EH (cell line): Measurements from ENCODE around the gene TAF11L13.
"Not testable (repeated sequence)": the region's sequence is repeated elsewhere in the genome, so short reads cannot be mapped to it uniquely, and the experiment has no call there.

Experiments
- DNase-seq: peaks from one replicate; pipeline ENCODE4 v3.0.0-alpha.2; 2015; ENCODE audit warnings: low read depth

The TAF11L13 gene

DNA sequence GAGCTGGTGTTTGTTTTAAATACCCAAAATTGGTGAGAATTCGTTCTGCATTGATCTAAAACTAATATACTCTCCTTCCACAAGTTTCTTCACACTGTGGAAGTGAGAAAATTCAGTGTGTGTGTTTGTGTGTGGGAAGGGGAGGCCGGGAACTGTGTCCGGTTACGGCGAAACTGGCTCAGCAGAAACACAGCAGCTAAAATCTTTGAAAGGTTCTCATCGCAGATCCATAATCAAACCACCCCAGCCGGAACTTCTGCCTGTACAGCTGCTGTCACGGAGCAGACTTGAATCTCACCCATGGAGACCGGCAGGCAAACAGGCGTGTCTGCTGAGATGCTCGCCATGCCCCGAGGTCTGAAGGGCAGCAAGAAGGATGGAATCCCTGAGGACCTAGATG lies at the start of gene TAF11L13:
TAF11L13 (plus strand) TSS at position 301 of the 400 bp plus-strand sequence.
- not testable (repeated sequence) for DNase-seq

DNA sequence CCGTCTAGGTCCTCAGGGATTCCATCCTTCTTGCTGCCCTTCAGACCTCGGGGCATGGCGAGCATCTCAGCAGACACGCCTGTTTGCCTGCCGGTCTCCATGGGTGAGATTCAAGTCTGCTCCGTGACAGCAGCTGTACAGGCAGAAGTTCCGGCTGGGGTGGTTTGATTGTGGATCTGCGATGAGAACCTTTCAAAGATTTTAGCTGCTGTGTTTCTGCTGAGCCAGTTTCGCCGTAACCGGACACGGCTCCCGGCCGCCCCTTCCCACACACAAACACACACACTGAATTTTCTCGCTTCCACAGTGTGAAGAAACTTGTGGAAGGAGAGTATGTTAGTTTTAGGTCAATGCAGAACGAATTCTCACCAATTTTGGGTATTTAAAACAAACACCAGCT lies 46.2 kb upstream of the TAF11L13 start, which contains the start of gene TAF11L7:
TAF11L7 (minus strand) TSS at position 101 of the 400 bp plus-strand sequence.
- DNase-seq = not testable (repeated sequence)

GRCh38 chr5:17590860-17591259 lies 41.0 kb upstream of the TAF11L13 start, which contains the start of gene TAF11L8:
TAF11L8 (minus strand) TSS chr5:17590960.
- DNase-seq = not testable (repeated sequence)

- DNase-seq = not testable (repeated sequence)
These were observed 37.6 kb upstream of the TAF11L13 start, which contains the start of gene TAF11L9 for GRCh38 chr5:17594255-17594654. TAF11L9 (minus strand) TSS chr5:17594394.

DNA sequence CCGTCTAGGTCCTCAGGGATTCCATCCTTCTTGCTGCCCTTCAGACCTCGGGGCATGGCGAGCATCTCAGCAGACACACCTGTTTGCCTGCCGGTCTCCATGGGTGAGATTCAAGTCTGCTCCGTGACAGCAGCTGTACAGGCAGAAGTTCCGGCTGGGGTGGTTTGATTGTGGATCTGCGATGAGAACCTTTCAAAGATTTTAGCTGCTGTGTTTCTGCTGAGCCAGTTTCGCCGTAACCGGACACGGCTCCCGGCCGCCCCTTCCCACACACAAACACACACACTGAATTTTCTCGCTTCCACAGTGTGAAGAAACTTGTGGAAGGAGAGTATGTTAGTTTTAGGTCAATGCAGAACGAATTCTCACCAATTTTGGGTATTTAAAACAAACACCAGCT lies 34.2 kb upstream of the TAF11L13 start, which contains the start of gene TAF11L10:
TAF11L10 (minus strand) TSS at position 101 of the 400 bp plus-strand sequence.
- not testable (repeated sequence) for DNase-seq

- not testable (repeated sequence) for DNase-seq
These were observed 28.0 kb upstream of the TAF11L13 start, which contains the start of gene TAF11L11 for GRCh38 chr5:17603880-17604279. TAF11L11 (plus strand) TSS chr5:17604183.

- no peak for DNase-seq
These were observed 26.9 kb upstream of the TAF11L13 start for GRCh38 chr5:17604951-17605350.

- DNase-seq = not testable (repeated sequence)
These were observed 24.4 kb upstream of the TAF11L13 start for GRCh38 chr5:17607461-17607860.

DNA sequence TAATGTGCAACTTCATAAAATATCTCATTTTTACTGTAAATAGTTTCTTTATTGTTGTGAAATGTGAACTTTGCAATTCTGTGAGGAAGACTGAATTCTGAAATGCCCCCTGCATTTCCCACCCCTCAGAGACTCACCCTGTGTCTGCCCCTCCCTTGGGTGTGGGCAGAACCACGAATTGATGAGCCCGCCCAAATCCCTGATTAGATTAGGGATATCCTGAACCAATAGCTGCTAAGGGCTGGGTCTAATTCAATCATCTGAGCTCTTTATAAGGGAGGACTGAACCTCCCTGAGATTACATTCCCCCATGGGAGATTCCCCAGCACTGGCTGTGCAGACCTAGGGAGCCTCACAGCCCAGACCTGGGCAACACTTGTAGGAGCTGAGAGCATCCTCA lies 21.8 kb upstream of the TAF11L13 start, which contains the start of gene TAF11L12:
TAF11L12 (plus strand) TSS at position 301 of the 400 bp plus-strand sequence.
- not testable (repeated sequence) for DNase-seq

GRCh38 chr5:17614872-17615605 lies 16.8 kb upstream of the TAF11L13 start:
- DNase-seq = no peak

GRCh38 chr5:17619354-17619753 lies 12.5 kb upstream of the TAF11L13 start:
- no peak for DNase-seq

GRCh38 chr5:17620627-17621026 lies 11.3 kb upstream of the TAF11L13 start:
- DNase-seq = no peak

DNA sequence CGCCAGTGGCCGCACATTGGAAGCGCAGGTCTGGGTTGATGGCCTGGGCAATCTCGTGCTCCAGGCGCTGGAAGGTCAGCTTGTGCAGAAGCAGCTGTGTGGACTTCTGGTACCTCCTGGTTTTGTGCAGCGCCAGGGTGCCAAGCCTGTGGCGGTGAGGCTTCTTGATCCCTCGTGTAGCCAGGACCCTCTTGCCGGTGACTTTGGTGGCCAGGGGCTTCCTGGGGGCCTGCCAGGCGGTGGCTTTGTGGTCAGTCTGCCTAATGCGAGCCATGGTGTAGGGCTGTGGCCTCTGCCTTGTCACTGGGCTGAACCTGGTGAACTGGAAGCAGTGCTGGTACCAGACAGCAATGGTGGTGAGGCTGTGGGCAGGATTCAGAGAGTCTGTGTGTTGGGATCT lies 6.2 kb upstream of the TAF11L13 start:
- no peak for DNase-seq

DNA sequence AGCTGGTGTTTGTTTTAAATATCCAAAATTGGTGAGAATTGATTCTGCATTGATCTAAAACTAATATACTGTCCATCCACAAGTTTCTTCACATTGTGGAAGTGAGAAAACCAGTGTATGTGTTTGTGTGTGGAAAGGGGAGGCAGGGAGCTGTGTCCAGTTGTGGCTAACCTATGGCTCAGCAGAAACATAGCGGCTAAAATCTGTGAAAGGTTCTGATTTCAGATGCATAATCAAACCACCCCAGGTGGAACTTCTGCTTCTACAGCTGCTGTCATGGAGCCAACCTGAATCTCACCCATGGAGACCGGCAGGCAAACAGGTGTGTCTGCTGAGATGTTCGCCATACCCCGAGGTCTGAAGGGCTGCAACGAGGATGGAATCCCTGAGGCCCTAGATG lies 2.3 kb downstream of the TAF11L13 start, which contains the start of gene TAF11L14:
TAF11L14 (plus strand) TSS at position 301 of the 400 bp plus-strand sequence.
- DNase-seq = no peak

GRCh38 chr5:17649232-17649631 lies 17.3 kb downstream of the TAF11L13 start:
- DNase-seq = not testable (repeated sequence)

GRCh38 chr5:17655201-17655759 lies 23.4 kb downstream of the TAF11L13 start:
- DNase-seq = not testable (repeated sequence)

- no peak for DNase-seq
These were observed 24.0 kb downstream of the TAF11L13 start for GRCh38 chr5:17655921-17656320.

GRCh38 chr5:17663182-17663581 lies 31.3 kb downstream of the TAF11L13 start:
- no peak for DNase-seq

DNA sequence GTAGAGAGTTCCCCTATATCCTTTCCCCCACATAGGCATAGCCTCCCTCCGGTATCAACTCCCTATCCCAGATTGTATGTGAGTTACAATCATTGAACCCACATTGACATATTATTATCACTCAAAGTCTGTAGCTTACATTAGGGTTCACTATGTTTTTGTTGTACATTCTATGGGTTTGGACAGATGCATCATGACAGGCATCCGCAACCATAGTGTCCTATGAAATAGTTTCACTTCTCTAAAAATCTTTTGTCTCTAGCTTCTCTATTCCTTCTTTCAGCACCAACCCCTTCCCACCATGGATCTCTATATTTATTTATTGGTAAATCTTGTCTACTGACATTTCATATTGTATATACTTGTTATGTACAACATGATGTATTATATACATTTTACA lies 33.9 kb downstream of the TAF11L13 start:
- DNase-seq = no peak

- DNase-seq = no peak
These were observed 34.9 kb downstream of the TAF11L13 start for GRCh38 chr5:17666726-17667235.

DNA sequence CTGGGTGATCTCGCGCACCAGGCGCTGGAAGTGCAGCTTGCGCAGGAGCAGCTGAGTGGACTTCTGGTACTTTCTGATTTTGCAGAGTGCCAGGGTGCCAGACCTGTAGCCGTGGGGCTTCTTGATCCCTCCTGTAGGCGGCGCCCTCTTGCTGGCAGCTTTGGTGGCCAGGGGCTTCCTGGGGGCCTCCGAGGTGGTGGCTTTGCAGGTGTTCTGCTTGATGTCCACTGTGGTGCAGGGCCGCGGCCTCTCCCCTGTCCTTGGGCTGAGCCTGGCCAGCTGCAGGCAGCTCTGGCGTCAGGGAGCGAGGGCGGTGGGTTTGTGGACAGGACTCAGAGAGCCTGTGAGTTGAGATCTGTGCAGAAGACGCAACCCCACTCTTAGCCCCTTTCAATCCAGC lies 38.5 kb downstream of the TAF11L13 start:
- no peak for DNase-seq

DNA sequence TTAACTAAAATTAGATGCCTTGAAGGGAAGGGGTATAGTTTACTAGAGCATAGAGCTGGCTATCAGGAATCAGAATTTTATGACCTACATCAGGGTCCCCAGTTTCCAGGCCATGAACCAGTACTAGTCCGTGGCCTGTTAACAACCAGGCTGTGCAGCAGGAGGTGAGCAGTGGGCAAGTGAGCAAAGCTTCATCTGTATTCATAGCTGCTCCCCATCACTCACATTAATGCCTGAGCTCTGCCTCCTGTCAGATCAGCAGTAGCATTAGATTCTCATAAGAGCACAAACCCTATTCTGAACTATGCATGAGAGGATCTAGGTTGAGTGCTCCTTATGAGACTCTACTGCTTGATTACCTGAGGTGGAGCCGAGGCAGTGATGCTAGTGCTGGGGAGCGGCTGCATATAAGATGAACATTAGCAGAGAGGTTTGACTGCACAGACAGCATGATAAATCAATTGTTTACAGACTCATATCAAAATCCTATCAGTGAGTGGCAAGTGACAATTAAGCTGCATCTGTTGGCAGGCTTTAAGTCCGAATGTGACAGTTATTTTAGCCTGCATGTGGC lies 47.0 kb downstream of the TAF11L13 start:
- no peak for DNase-seq
